ENCODE results near the gene DEXI. TPM values are rescaled to one million over a fixed set of nuclear protein-coding genes. Genes with fewer than 3 reads are reported as not detected.

The DEXI gene
- total RNA-seq, 1 donor from 2014 or later = 35.8 TPM

GRCh38 chr16:10897134-10897533 is 45.1 kb downstream of the DEXI start:
- Mint-ChIP-seq H3K4me3 (ENCODE audit: unreplicated experiment) (no peak overlapping the region), H3K4me1 (ENCODE audit: unreplicated experiment) (no peaks in the 10 kb centered on the region), H3K9me3 (ENCODE audit: unreplicated experiment) (no peaks in the 10 kb centered on the region), H3K27ac (ENCODE audit: unreplicated experiment) (no peak overlapping the region), H3K27me3 (ENCODE audit: unreplicated experiment) (no peaks in the 10 kb centered on the region), H3K36me3 (ENCODE audit: unreplicated experiment) (no peaks in the 10 kb centered on the region)
- DNase-seq (ENCODE audit: extremely low spot score, unreplicated experiment) = no peak
- TF ChIP-seq CTCF (IDR thresholded peaks at IDR 0.05) = no peak

GRCh38 chr16:10896723-10897122 is 45.5 kb downstream of the DEXI start:
- DNase-seq (ENCODE audit: extremely low spot score, unreplicated experiment) = no peak
- no peak for TF ChIP-seq CTCF (IDR thresholded peaks at IDR 0.05)
- H3K4me3 Mint-ChIP-seq (ENCODE audit: unreplicated experiment) = no peak overlapping the region
- H3K27me3 Mint-ChIP-seq (ENCODE audit: unreplicated experiment) = no peaks in the 10 kb centered on the region
- H3K4me1 Mint-ChIP-seq (ENCODE audit: unreplicated experiment) = no peaks in the 10 kb centered on the region
- H3K9me3 Mint-ChIP-seq (ENCODE audit: unreplicated experiment) = no peaks in the 10 kb centered on the region
- H3K36me3 Mint-ChIP-seq (ENCODE audit: unreplicated experiment) = no peaks in the 10 kb centered on the region
- H3K27ac Mint-ChIP-seq (ENCODE audit: unreplicated experiment) = no peak overlapping the region

- no peaks in the 10 kb centered on the region for H3K27me3 Mint-ChIP-seq (ENCODE audit: unreplicated experiment)
- no peaks in the 10 kb centered on the region for H3K36me3 Mint-ChIP-seq (ENCODE audit: unreplicated experiment)
Observed at GRCh38 chr16:10896165-10896564, 46.1 kb downstream of the DEXI start.

GRCh38 chr16:10895053-10895946 is 47.0 kb downstream of the DEXI start:
- Mint-ChIP-seq H3K4me1 (ENCODE audit: unreplicated experiment) (no peaks in the 10 kb centered on the region), H3K36me3 (ENCODE audit: unreplicated experiment) (no peaks in the 10 kb centered on the region), H3K9me3 (ENCODE audit: unreplicated experiment) (no peaks in the 10 kb centered on the region), H3K27me3 (ENCODE audit: unreplicated experiment) (no peaks in the 10 kb centered on the region), H3K27ac (ENCODE audit: unreplicated experiment) (no peak overlapping the region), H3K4me3 (ENCODE audit: unreplicated experiment) (no peak overlapping the region)
- TF ChIP-seq CTCF (IDR thresholded peaks at IDR 0.05) = no peak
- no peak for DNase-seq (ENCODE audit: extremely low spot score, unreplicated experiment)

More at GRCh38 chr16:10896165-10896564, 46.1 kb downstream of the DEXI start:
- Mint-ChIP-seq H3K4me3 (ENCODE audit: unreplicated experiment) (no peak overlapping the region), H3K4me1 (ENCODE audit: unreplicated experiment) (no peaks in the 10 kb centered on the region), H3K27ac (ENCODE audit: unreplicated experiment) (no peak overlapping the region), H3K9me3 (ENCODE audit: unreplicated experiment) (no peaks in the 10 kb centered on the region)
- no peak for TF ChIP-seq CTCF (IDR thresholded peaks at IDR 0.05)
- DNase-seq (ENCODE audit: extremely low spot score, unreplicated experiment) = no peak

- Mint-ChIP-seq H3K27ac (ENCODE audit: unreplicated experiment) (no peak overlapping the region), H3K27me3 (ENCODE audit: unreplicated experiment) (peaks cover 4% of the 10 kb centered on the region), H3K9me3 (ENCODE audit: unreplicated experiment) (no peaks in the 10 kb centered on the region), H3K4me3 (ENCODE audit: unreplicated experiment) (no peak overlapping the region), H3K4me1 (ENCODE audit: unreplicated experiment) (no peaks in the 10 kb centered on the region), H3K36me3 (ENCODE audit: unreplicated experiment) (no peaks in the 10 kb centered on the region)
- TF ChIP-seq CTCF (IDR thresholded peaks at IDR 0.05) = no peak
- DNase-seq (ENCODE audit: extremely low spot score, unreplicated experiment) = no peak
Observed at GRCh38 chr16:10892782-10893318, 49.4 kb downstream of the DEXI start.
